DMS 273 (cell line): Measurements from ENCODE around the gene USP3.

ENCODE experiments used
- DNase-seq: peaks from one replicate; lab custom pipeline; 2025; ENCODE audit not compliant: unreplicated experiment; lab: John Stamatoyannopoulos, UW

Gene USP3

GRCh38 chr15:63582179-63582578 lies 77.8 kb downstream of the USP3 start:
- DNase-seq: no peak

- DNase-seq: peak; percentile 3
Measured at GRCh38 chr15:63582718-63583426, 78.5 kb downstream of the USP3 start.

DNA sequence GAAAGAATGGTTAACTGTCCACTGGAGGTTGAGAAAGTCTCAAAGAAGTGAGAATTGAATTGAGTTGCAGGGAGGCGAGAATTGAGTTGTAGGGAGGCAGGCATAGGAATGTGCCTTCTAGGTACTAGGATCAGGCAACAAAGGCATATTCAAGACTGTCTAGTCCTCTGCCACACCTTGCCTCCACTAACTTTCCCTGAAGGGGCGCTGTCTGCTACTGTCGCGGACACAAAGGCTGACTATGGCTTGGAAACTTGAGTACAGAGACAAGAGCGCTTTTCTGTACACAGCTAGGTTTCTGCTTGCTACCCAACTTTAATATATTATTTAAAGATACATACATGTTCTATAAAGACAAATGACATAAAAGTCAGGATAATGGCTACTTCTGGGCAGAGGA lies 82.4 kb downstream of the USP3 start:
- no peak for DNase-seq

DNA sequence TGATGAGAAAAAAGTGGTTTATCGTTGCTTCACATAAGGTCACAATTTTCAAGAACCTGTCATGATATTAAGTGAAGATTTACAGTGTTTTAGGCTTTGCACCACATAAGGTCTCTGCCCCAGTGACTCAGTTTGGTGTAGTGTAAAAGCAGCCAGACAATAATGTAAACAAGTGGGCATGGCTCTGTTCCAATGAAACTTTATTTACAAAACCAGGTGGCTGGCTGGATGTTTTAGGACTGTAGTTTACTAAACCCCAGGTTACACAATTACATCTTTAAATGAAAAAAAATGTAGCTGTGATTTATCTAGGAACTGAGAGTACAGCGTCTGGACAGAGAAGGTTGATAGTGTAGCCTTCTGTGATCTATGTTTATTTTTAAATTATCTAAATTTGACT lies 83.1 kb downstream of the USP3 start:
- DNase-seq: no peak

DNA sequence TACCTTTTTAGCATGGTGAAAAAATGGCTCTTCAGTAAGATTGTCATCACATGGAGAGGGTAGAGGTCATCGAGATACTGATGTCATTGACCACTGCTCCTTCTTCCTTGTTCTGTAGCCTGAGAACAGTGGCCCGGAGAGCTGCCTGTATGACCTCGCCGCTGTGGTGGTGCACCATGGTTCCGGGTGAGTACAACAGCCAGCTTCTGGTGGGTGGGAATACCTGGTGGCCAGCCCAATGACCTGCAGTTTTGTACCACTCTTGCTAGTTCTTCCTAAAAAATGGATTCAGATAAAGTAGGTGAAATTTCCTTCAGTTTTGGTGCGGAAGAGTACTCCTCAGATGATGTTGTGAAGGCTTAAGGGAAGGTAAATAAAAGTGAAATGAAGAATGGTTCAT lies 84.4 kb downstream of the USP3 start:
- no peak for DNase-seq

GRCh38 chr15:63593705-63594671 lies 89.6 kb downstream of the USP3 start:
- no peak for DNase-seq

DNA sequence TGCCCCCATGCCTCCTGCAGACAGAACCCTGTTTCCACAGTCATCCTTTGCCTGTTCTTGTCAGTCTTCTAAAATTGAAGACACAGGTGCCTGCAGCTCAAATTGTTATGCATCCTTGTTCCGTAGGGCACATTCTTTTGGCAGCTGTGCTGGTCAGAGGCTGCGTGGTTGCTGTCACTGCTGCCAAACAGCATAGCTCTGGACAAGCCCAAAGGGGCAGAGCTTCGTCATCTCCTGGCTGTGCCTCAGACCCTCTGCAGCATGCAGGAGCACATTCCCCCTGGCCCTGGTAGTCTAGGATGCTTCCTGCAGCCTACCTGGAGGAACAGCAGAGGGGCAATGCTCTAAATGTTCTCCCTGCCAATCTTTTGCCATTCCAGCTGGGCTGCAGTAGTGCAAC lies 90.7 kb downstream of the USP3 start:
- no peak for DNase-seq

GRCh38 chr15:63595688-63596087 lies 91.3 kb downstream of the USP3 start:
- DNase-seq: no peak

- DNase-seq: no peak
Measured at GRCh38 chr15:63596676-63597037, 92.3 kb downstream of the USP3 start.

- no peak for DNase-seq
Measured at GRCh38 chr15:63597038-63597790, 92.8 kb downstream of the USP3 start, which contains the start of gene FBXL22. Gene FBXL22, plus strand, starts transcription at chr15:63597387. Its CDS starts 6 bp downstream, at chr15:63597393.

GRCh38 chr15:63597821-63598220 lies 93.4 kb downstream of the USP3 start:
- no peak for DNase-seq

DNA sequence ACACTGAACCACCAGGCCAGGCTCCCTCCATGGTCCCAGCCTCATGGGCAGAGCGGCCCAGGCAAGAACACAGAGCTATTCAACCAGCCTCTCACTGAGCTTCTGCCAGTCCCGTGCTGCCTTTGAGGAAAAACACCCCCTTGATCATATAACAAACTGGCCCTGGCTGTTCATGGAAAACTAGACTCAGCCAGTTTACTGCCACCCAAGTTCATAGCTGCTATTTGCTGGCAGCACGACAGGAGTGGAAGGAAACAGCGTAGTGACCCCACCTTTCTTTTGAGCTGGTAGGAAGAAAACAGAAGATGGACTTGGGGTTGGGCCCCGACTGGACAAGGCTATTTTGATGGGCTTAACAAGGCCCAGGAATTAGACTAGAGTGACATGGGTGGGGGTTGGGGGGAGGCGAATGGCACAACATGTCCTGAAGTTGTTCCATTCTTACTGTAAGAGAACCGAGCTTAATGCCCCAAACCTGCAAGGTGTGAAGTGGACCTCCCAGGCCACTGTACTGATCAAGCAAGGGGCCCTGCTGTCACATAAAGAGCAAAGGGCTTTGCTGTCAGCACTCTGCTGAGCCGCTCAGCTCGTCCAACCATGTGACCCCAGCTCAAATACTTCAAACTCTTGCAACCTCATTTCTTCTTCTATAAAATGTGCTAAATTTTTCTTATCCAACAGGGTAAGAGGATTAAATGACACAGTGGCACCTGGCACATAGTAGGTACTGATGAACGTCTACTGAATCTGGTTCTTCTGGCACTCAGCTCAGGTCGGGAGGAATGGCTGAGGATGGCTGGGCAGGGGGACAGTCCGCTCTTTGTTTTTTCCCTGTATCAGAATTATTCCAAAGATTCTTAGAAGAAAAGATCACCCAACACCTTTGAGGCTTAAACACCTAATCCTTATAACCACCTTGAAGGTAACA lies 94.3 kb downstream of the USP3 start:
- peak; percentile 21 for DNase-seq

DNA sequence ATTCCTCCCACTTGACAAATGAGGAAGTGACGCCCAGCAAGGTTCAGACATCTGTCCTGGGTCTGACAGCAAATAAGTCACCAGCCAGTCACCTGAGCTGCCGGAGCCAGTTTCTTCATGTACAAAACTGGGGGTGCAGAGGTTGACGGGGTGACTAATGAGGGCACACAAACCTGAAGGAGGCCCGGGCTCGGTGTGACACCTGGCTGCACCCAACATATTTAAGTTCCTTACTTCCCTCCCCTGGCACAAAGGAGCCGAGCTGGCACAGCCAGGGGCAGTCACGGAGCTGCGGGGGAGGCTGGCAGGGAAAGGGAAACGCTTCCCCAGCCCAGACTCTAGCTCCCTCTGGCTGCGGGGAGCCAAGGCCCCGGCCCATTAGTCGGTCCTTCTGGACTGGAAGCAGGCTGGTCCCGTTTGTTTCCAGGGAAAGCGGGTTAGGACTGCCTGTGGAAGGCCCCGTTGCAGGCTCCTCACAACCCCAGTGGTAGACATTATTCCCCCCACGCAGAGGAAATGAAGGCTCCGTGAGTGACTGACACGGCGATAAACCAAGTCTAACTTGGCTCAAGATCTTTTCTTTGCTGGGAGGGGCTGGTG lies 95.1 kb downstream of the USP3 start:
- DNase-seq: peak; percentile 70

- peak; percentile 52 for DNase-seq
Measured at GRCh38 chr15:63600001-63600615, 95.7 kb downstream of the USP3 start.

- peak; percentile 95 for DNase-seq
Measured at GRCh38 chr15:63600616-63601025, 96.2 kb downstream of the USP3 start.

GRCh38 chr15:63601026-63601703 lies 96.8 kb downstream of the USP3 start:
- DNase-seq: peak; percentile 49

GRCh38 chr15:63601704-63602185 lies 97.4 kb downstream of the USP3 start:
- peak; percentile 48 for DNase-seq

DNA sequence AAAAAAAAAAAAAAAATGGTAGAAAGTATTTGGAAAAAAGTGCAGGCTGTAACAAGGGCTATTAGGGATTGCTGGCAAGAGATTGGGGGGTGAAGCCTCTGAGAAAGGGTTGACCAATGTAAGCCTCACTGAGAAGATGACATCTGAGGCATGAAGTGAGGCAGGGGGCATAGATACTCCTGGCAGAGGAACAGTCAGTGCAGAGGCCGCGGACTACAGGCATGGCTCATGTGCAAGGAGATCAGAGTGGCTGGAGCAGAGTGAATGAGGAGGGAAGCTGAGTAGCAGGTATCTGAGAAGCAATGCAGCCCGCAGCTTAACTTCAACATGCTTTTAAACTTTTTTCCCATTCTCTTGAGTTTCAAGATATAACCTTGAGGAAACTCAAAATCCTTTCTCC lies 98.2 kb downstream of the USP3 start:
- no peak for DNase-seq

DNA sequence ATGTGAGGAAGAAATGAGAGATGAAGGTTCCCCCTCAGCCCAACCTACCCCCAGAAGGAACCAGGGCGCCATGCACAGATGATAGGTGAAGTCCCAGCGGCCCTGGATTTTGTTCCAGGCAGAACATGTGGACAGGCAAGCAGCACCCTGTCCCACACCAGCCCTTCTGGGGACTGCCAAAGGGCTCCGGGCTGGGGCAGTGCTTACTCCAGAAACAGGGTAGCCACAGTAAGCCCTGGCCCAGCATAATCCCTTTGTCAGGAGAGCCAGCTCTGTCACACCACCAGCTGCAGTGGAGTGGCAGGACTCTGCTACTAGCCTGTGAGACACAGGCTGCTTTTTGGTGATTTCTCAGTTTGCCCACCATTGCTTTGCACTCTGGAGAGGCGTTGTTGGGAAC lies 99.1 kb downstream of the USP3 start:
- DNase-seq: no peak
